Spleen (tissue), 11 donors: ENCODE measurements around the gene ACAN. TPM values are rescaled to one million over a fixed set of nuclear protein-coding genes. Genes with fewer than 3 reads are reported as not detected.
A peak's percentile ranks its signal among the peaks of the same experiment; 100 is the strongest.

Experiments
- DNase-seq: peaks from one replicate; pipeline ENCODE4 v3.0.0-alpha.2; 2020
- H3K27ac ChIP-seq, 8 donors: fragments of 200-600 bp; sonication (generic) in 7 of 8; 1 replicate in 4 of 8; 2 replicates in 4 of 8; pipeline versions ENCODE4 v1.5.0 to v1.8.0; 2016 to 2021; ENCODE audit warnings: inconsistent platforms in 4 of 8, mild to moderate bottlenecking in 4 of 8, moderate library complexity in 1 of 8
- H3K27me3 ChIP-seq, 7 donors: fragments of 200-600 bp; sonication (generic) in 6 of 7; replicated peaks in 1 of 7; 1 replicate in 4 of 7; 2 replicates in 3 of 7; pipeline versions ENCODE4 v1.5.0 to v1.8.0; 2016 to 2021; ENCODE audit warnings: inconsistent platforms in 3 of 7, mild to moderate bottlenecking in 1 of 7
- H3K36me3 ChIP-seq, 6 donors: fragments of 200-600 bp; sonication (generic) in 5 of 6; 1 replicate in 4 of 6; 2 replicates in 2 of 6; pipeline versions ENCODE4 v1.5.0 to v1.8.0; 2016 to 2021; ENCODE audit warnings: inconsistent platforms in 2 of 6
- H3K4me1 ChIP-seq, 6 donors: fragments of 200-600 bp; sonication (generic) in 5 of 6; 1 replicate in 3 of 6; 2 replicates in 3 of 6; pipeline versions ENCODE4 v1.5.0 to v1.8.0; 2016 to 2021; ENCODE audit warnings: inconsistent platforms in 3 of 6
- H3K4me3 ChIP-seq, 8 donors: fragments of 200-600 bp; sonication (generic) in 7 of 8; 1 replicate in 4 of 8; 2 replicates in 4 of 8; pipeline versions ENCODE4 v1.5.0 to v1.8.0; 2016 to 2021; ENCODE audit warnings: inconsistent platforms in 4 of 8, mild to moderate bottlenecking in 4 of 8, moderate library complexity in 2 of 8
- H3K9me3 ChIP-seq, 8 donors: fragments of 200-600 bp; sonication (generic) in 7 of 8; 1 replicate in 4 of 8; 2 replicates in 4 of 8; pipeline versions ENCODE4 v1.5.0 to v1.8.0; 2016 to 2021; ENCODE audit warnings: inconsistent platforms in 4 of 8
- CTCF ChIP-seq, 11 experiments: fragments of 200-600 bp in 7 of 11; fragments of 450-650 bp in 4 of 11; sonication (generic) in 4 of 11; IDR thresholded peaks in 8 of 11; conservative IDR thresholded peaks in 3 of 11; 1 replicate in 7 of 11; 2 replicates in 4 of 11; pipeline versions ENCODE4 v1.4.0 to v1.8.0; 2016 to 2021; ENCODE audit warnings: antibody characterized with exemption in 11 of 11, inconsistent platforms in 4 of 11, mild to moderate bottlenecking in 1 of 11
- POLR2A ChIP-seq, 3 donors: fragments of 450-650 bp; IDR thresholded peaks; one replicate each; pipeline ENCODE4 v1.5.1; 2017; ENCODE audit warnings: antibody characterized with exemption in 3 of 3, mild to moderate bottlenecking in 1 of 3
- POLR2AphosphoS5 ChIP-seq, 3 donors: sonication (generic); formaldehyde crosslinking; IDR thresholded peaks; one replicate each; pipeline ENCODE4 v1.5.1; 2017; ENCODE audit warnings: antibody characterized with exemption in 3 of 3
- WGBS, 5 donors: extraction: QIAGEN DNeasy Blood & Tissue Kit in 3 of 5; methylation state at CpG; one replicate each; pipeline versions ENCODE4 v1.1.5 to v1.1.7; 2013 to 2018; 5-methylcytosine and 5-hydroxymethylcytosine counted together
- intact Hi-C: fragments of 100-400 bp; cut with DNase I; formaldehyde crosslinking; loops from one replicate; pipeline ENCODE4 v1.15.0; 2023; ENCODE audit warnings: low total_unique reads
- polyA plus RNA-seq, 3 donors: library from polyadenylated mRNA; stranded (reverse); fragments of 200-250 nt; gene quantifications; one replicate each; pipeline ENCODE4 v1.2.1, GENCODE V29; 2013
- total RNA-seq, 7 donors: library from RNA; depleted of rRNA in 3 of 7; stranded (reverse); fragments of >200 nt in 3 of 7; fragmentation: NEBNext Ultra II Directional in 4 of 7; extraction: Animal tissue kit (Norgen Biotek cat#: 25700) in 4 of 7; gene quantifications; one replicate each; pipeline versions ENCODE4 v1.1.0 to v1.2.1, GENCODE V29; 2016 to 2021
- donor health status: healthy with polysubstance abuse.
- donor health status: DM: no; HTN: no; CAD: no; lungs with moderate emphysema.
- donor health status: DM: no; HTN: no; CAD: no.
- donor health status: Bipolar disorder and iron deficiency.
- donor health status: healthy.
- donor health status: DM: no; HTN: no; CAD: no.
- donor health status: DM: yes; HTN: yes; CAD: no.

Gene ACAN
- total and polyA plus RNA-seq, 10 donors: 0.09 to 2.1 (median 0.87) TPM

- TF ChIP-seq CTCF (IDR thresholded peaks at IDR 0.05 in 8 of 11, conservative IDR thresholded peaks at IDR 0.05 in 3 of 11): no peak
- no peak for TF ChIP-seq POLR2A (IDR thresholded peaks at IDR 0.05)
- no peak for TF ChIP-seq POLR2AphosphoS5 (IDR thresholded peaks at IDR 0.05)
Measured at GRCh38 chr15:88800026-88800425, 3.2 kb upstream of the ACAN start.

GRCh38 chr15:88800738-88801137 lies 2.5 kb upstream of the ACAN start:
- WGBS, 5 donors: 77 to 89% (median 80%) methylated on average over 4 of the region's 4 CpGs
- intact Hi-C loops: no loop called here
- peaks cover 0 to 21% (median 11%) of the 10 kb centered on the region in 6 donors for H3K4me1 ChIP-seq
- H3K27me3 ChIP-seq: peaks cover 8 to 92% (median 36%) of the 10 kb centered on the region in 7 donors
- no peak for TF ChIP-seq POLR2AphosphoS5 (IDR thresholded peaks at IDR 0.05)
- no peak overlapping the region for H3K27ac ChIP-seq
- no peaks in the 10 kb centered on the region for H3K36me3 ChIP-seq
- no peak overlapping the region for H3K4me3 ChIP-seq
- no peaks in the 10 kb centered on the region for H3K9me3 ChIP-seq
- DNase-seq: no peak

More at GRCh38 chr15:88800026-88800425, 3.2 kb upstream of the ACAN start:
- H3K4me3 ChIP-seq: no peak overlapping the region
- 38 to 75% (median 55%) methylated on average over 1 of the region's 1 CpG for WGBS, 5 donors
- no peak for DNase-seq
- H3K36me3 ChIP-seq: no peaks in the 10 kb centered on the region
- H3K9me3 ChIP-seq: no peaks in the 10 kb centered on the region
- intact Hi-C loops: no loop called here
- H3K4me1 ChIP-seq: peaks cover 0 to 21% (median 11%) of the 10 kb centered on the region in 6 donors
- no peak overlapping the region for H3K27ac ChIP-seq
- H3K27me3 ChIP-seq: peaks cover 8 to 92% (median 32%) of the 10 kb centered on the region in 7 donors

- no peak overlapping the region for H3K27ac ChIP-seq
- H3K4me1 ChIP-seq: peaks cover 0 to 21% (median 11%) of the 10 kb centered on the region in 6 donors
- intact Hi-C loops: no loop called here
- no peaks in the 10 kb centered on the region for H3K9me3 ChIP-seq
- no peak for DNase-seq
- 8 to 15% (median 13%) methylated on average over 13 to 20 of the region's 20 CpGs for WGBS, 5 donors
- no peak for TF ChIP-seq POLR2A (IDR thresholded peaks at IDR 0.05)
- TF ChIP-seq POLR2AphosphoS5 (IDR thresholded peaks at IDR 0.05): no peak
- TF ChIP-seq CTCF (IDR thresholded peaks at IDR 0.05 in 8 of 11, conservative IDR thresholded peaks at IDR 0.05 in 3 of 11): no peak
- peaks cover 8 to 97% (median 45%) of the 10 kb centered on the region in 7 donors for H3K27me3 ChIP-seq
- peak overlapping the region in 4 of 8 donors; percentile 13 to 59 (median 29) for H3K4me3 ChIP-seq
- H3K36me3 ChIP-seq: no peaks in the 10 kb centered on the region
Measured at GRCh38 chr15:88802250-88802990, 816 bp upstream of the ACAN start.

- Histone ChIP-seq H3K27ac (no peak overlapping the region), H3K4me3 (peak overlapping the region in 7 of 8 donors; percentile 8 to 59 (median 21)), H3K9me3 (no peaks in the 10 kb centered on the region), H3K27me3 (peaks cover 8 to 98% (median 45%) of the 10 kb centered on the region in 7 donors), H3K36me3 (no peaks in the 10 kb centered on the region), H3K4me1 (peaks cover 0 to 21% (median 11%) of the 10 kb centered on the region in 6 donors)
- TF ChIP-seq POLR2AphosphoS5 (IDR thresholded peaks at IDR 0.05) (no peak), CTCF (IDR thresholded peaks at IDR 0.05 in 8 of 11, conservative IDR thresholded peaks at IDR 0.05 in 3 of 11) (no peak), POLR2A (IDR thresholded peaks at IDR 0.05) (no peak)
- 1 to 5% (median 3%) methylated on average over 12 to 28 of the region's 28 CpGs; no CpG with 5 or more reads in 1 of the 5 donors for WGBS, 5 donors
- intact Hi-C loops: no loop called here
- DNase-seq: no peak
Measured at GRCh38 chr15:88802991-88803240, 320 bp upstream of the ACAN start.
